T47D (cell line): ENCODE data around the gene TCFL5.
"Not testable (repeated sequence)": the region's sequence is repeated elsewhere in the genome, so short reads cannot be mapped to it uniquely, and the experiment has no call there.

ENCODE experiments used
- DNase-seq, 2 experiments: peaks; one replicate each; pipeline versions ENCODE4 v3.0.0 to v3.0.0-alpha.2; 2011 to 2012; ENCODE audit warnings: low read depth in 1 of 2, low spot score in 1 of 2
- JUND ChIP-seq: IDR thresholded peaks from 2 replicates; pipeline ENCODE4 v1.6.1; 2012; ENCODE audit warnings: low read depth
- in situ Hi-C: cut with HindIII; loops from 2 replicates; pipeline ENCODE4 v1.10.0; 2016; ENCODE audit warnings: low sequenced_read_pairs, low pct_unique_long_range_greater_than_20kb

Gene TCFL5

GRCh38 chr20:62881662-62882395 lies 20.2 kb upstream of the TCFL5 start:
- TF ChIP-seq JUND, result no peak
- DNase-seq, result no peak
- in situ Hi-C loops, result no loop called here

DNA sequence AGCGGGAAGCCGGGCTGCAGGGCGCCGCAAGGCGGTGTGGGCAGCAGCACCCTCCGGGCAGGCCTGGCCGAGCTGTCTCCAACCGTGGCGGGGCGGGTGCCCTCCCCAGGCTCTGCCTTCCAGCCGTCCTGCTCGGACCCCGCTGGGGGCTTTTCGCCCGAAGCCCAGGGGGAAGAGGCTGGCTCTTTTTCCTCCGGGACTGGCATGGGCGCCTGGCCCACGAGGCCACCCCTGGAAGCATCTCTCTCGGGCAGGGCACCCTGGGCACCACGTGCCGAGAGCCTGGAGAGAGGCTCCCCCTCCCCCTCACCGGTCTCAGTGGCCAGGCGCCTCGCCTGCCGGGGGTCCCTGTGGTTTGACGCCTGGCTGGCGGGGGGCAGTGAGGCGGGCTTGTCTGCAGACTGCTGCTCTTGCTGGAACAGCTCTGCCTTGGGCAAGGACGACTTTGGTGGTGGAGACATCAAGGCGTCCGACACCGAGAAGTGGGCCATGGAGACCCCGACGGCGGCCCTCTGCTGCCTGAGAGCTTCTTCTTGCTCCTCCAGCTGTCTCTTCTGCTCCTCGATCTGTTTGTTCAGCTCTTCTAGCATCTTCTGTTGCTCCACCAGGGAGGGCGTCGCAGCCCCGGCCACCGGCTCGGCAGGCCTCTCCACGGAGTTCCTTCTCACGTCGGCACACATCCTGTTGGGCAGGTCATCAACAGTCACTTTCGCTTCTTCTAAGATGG lies 19.5 kb upstream of the TCFL5 start:
- no peak for DNase-seq
- in situ Hi-C loops, result no loop called here

GRCh38 chr20:62880147-62880934 lies 18.7 kb upstream of the TCFL5 start:
- TF ChIP-seq JUND, result no peak
- in situ Hi-C loops, result no loop called here
- DNase-seq, result no peak

More for the DNA sequence above, 19.5 kb upstream of the TCFL5 start:
- no peak for TF ChIP-seq JUND

DNA sequence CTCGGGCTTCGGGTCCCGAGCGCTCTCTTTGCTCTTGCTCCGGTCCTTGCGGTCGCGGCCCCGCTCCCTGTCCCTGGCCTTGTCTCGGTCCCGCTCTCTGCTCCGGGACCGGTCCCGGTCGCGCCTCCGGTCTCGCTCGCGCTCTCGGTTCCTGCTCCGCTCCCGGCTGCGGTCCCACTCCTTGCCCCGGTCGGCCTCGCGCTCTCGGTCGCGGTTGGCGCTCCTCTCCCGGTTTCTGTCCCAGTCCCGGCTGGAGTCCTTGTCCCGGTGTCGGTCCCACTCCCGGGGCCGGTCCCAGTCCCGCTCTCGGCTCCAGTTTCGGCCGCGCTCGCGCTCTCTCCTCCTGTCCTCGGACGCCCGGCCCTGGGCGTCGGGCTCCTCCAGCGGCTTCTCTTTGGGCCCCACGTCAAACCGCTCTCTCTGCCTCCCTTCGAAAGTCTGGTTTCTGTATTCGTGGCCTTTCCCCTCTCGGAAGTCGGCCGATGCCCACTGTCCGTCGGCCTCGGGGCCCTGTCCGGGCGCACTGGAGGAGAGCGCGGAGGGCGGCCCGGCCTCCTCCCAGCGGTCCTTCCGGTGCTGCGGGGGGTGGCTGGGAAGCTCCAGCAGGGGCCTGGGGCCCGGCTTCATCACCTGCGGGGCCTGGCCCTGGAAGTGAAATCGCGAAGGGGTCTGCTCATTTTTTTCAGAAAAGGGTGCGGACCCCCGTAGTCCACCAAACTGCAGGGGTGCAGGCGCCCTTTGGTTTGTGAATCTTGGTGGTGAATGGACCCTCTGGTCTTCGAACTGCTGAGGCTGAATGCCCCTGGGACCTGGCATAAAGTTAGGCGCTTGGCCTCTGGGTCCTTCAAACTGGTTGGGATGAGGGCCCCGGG lies 17.9 kb upstream of the TCFL5 start:
- in situ Hi-C loops, result no loop called here
- DNase-seq, result no peak
- TF ChIP-seq JUND, result no peak

GRCh38 chr20:62878244-62879038 lies 16.8 kb upstream of the TCFL5 start:
- in situ Hi-C loops, result no loop called here
- TF ChIP-seq JUND, result no peak
- no peak for DNase-seq

GRCh38 chr20:62876902-62877816 lies 15.5 kb upstream of the TCFL5 start:
- no peak for TF ChIP-seq JUND
- no peak for DNase-seq
- in situ Hi-C loops, result no loop called here

- in situ Hi-C loops, result no loop called here
- TF ChIP-seq JUND, result no peak
- no peak for DNase-seq
These were observed 14.9 kb upstream of the TCFL5 start for GRCh38 chr20:62876501-62876901.

GRCh38 chr20:62875419-62876361 lies 14.1 kb upstream of the TCFL5 start:
- DNase-seq, result peak; percentile 93 to 97
- TF ChIP-seq JUND, result no peak
- in situ Hi-C loops, result no loop called here

GRCh38 chr20:62874964-62875344 lies 13.3 kb upstream of the TCFL5 start:
- DNase-seq, result no peak

DNA sequence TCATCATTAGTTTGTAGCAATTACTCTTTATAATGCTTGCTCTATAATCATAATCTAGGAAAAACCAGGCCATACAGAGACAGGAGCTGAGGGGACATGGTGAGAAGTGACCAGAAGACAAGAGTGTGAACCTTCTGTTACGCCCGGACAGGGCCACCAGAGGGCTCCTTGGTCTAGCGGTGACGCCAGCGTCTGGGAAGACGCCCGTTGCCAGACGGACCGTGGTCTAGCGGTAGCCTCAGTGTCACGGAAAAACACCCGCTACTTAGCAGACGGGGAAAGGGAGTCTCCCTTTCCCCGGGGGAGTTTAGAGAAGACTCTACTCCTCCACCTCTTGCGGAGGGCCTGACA lies 12.0 kb upstream of the TCFL5 start:
- in situ Hi-C loops, result not testable (repeated sequence)
- peak in 1 of 2 experiments; percentile 80 for DNase-seq

More at GRCh38 chr20:62874964-62875344, 13.3 kb upstream of the TCFL5 start:
- no peak for TF ChIP-seq JUND
- in situ Hi-C loops, result no loop called here
